GM12872 (cell line): ENCODE results near the gene KCNA10.

ENCODE experiments used
- CTCF ChIP-seq: IDR thresholded peaks from 3 replicates; pipeline ENCODE4 v1.5.1; 2011; ENCODE audit warnings: low read depth, mild to moderate bottlenecking, low read length, moderate library complexity; ENCODE audit not compliant: insufficient read depth

Gene KCNA10

GRCh38 chr1:110535985-110536384, 17.0 kb upstream of the KCNA10 start:
- no peak for TF ChIP-seq CTCF

GRCh38 chr1:110533230-110533629, 14.3 kb upstream of the KCNA10 start:
- TF ChIP-seq CTCF: no peak

- TF ChIP-seq CTCF: no peak
Observed at GRCh38 chr1:110529011-110529410, 10.0 kb upstream of the KCNA10 start.

GRCh38 chr1:110526201-110526780, 7.3 kb upstream of the KCNA10 start:
- no peak for TF ChIP-seq CTCF

- TF ChIP-seq CTCF: no peak
Observed at GRCh38 chr1:110525249-110525595, 6.2 kb upstream of the KCNA10 start.

GRCh38 chr1:110524311-110525248, 5.6 kb upstream of the KCNA10 start:
- TF ChIP-seq CTCF: peak; percentile 90

- no peak for TF ChIP-seq CTCF
Observed at GRCh38 chr1:110523011-110523410, 4.0 kb upstream of the KCNA10 start.
